Measurements from ENCODE around the gene SPTLC3. TPM values are rescaled to one million over a fixed set of nuclear protein-coding genes. Genes with fewer than 3 reads are reported as not detected.

The SPTLC3 gene
- total RNA-seq, 1 donor from 2014 or later = 2.2 TPM

DNA sequence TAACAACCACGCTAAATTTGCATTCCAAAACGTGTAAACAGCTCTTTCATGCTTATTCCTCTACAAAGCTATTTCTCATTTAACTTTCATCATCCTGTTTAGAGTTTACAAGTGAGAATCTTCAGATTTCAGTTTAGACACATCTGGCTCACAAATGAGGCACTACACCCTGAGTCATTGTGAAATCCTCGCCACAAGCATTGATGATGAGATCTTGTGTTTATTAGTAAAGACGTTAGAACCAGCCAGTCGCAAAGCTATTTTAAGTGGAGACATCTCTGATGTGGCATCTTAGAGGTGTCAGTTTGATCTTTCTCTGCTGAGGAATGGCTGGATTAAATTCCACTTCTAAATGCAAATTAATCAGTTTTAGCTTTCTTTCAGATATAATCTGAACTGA, 204.0 kb downstream of the SPTLC3 start:
- DNase-seq (ENCODE audit: low spot score) = no peak
- intact Hi-C loops (cut with DNase I) = no loop called here

DNA sequence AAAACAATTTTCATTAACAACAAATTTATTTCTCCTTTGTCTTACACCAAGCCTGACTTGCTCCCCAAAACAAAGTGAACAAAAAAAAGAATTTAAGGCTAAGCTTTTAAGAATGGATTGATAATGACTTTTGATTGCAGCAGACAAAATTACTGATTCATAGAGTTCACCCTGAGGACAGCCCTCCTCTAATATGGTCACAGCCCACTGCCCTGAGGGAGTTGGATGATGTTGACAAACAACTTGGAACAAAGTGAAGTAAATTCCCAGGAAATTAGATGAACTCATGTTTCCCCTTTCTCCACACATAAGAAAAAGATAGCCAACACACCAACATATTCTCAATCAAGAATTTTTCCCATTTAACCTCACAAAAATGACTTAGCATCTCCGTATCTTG, 204.6 kb downstream of the SPTLC3 start:
- DNase-seq (ENCODE audit: low spot score) = no peak
- intact Hi-C loops (cut with DNase I) = no loop called here

DNA sequence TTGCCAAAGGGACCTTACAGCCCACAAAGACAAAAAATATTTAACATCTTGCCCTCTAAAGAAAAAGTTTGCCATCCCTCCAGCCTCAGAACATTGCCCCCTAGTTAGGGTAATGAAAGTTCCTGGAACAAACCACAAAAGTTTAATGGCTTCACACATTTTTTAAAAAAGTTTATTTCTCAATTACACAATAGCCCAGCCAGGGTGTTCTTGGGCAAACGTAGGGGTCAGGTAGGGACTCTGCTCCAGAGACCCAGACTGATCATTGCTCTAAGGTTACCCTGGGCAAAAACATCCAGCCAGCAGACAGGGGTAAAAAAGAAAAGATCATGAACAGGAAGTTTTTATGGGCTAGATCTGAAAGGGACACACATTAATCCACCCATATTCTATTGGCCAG, 207.8 kb downstream of the SPTLC3 start:
- no peak for DNase-seq (ENCODE audit: low spot score)
- intact Hi-C loops (cut with DNase I) = no loop called here

Other genes starting within 250 kb of the SPTLC3 start
- 1.0 TPM for gene ISM1, start 212.3 kb downstream of the SPTLC3 start, total RNA-seq